ENCODE results near the gene MRPL11.
"Not testable (repeated sequence)": the region's sequence is repeated elsewhere in the genome, so short reads cannot be mapped to it uniquely, and the experiment has no call there.

The MRPL11 gene

GRCh38 chr11:66466225-66467033 is 27.8 kb upstream of the MRPL11 start, which contains the start of gene PELI3:
Gene PELI3 (plus strand): TSS chr11:66466905. CDS start chr11:66468129, 1,224 bp downstream.
- peak; percentile 79 to 80 for DNase-seq

GRCh38 chr11:66465373-66466224 is 27.0 kb upstream of the MRPL11 start:
- DNase-seq: no peak

GRCh38 chr11:66464916-66465315 is 26.3 kb upstream of the MRPL11 start:
- DNase-seq: no peak

- not testable (repeated sequence) for DNase-seq
Measured at GRCh38 chr11:66464116-66464515, 25.5 kb upstream of the MRPL11 start.

GRCh38 chr11:66462911-66463310 is 24.3 kb upstream of the MRPL11 start:
- DNase-seq: no peak

GRCh38 chr11:66462010-66462409 is 23.4 kb upstream of the MRPL11 start:
- no peak for DNase-seq

- no peak for DNase-seq
Measured at GRCh38 chr11:66459138-66459778, 20.6 kb upstream of the MRPL11 start.

GRCh38 chr11:66457826-66458225 is 19.2 kb upstream of the MRPL11 start:
- no peak for DNase-seq

GRCh38 chr11:66454828-66455227 is 16.2 kb upstream of the MRPL11 start:
- no peak for DNase-seq

- no peak for DNase-seq
Measured at GRCh38 chr11:66454247-66454646, 15.6 kb upstream of the MRPL11 start.

- no peak for DNase-seq
Measured at GRCh38 chr11:66451663-66452062, 13.0 kb upstream of the MRPL11 start.

GRCh38 chr11:66450560-66450959 is 11.9 kb upstream of the MRPL11 start:
- DNase-seq: no peak

GRCh38 chr11:66448523-66448922 is 9.9 kb upstream of the MRPL11 start:
- DNase-seq: no peak

GRCh38 chr11:66447012-66447411 is 8.4 kb upstream of the MRPL11 start:
- DNase-seq: no peak

GRCh38 chr11:66443602-66444001 is 5.0 kb upstream of the MRPL11 start:
- DNase-seq: no peak

GRCh38 chr11:66440940-66441282 is 2.3 kb upstream of the MRPL11 start:
- not testable (repeated sequence) for DNase-seq

GRCh38 chr11:66440101-66440939 is 1.7 kb upstream of the MRPL11 start:
- not testable (repeated sequence) for DNase-seq

GRCh38 chr11:66437979-66438503 is 607 bp downstream of the MRPL11 start:
- no peak for DNase-seq

- no peak for DNase-seq
Measured at GRCh38 chr11:66432597-66432996, 6.1 kb downstream of the MRPL11 start.

- DNase-seq: not testable (repeated sequence)
Measured at GRCh38 chr11:66431871-66432329, 6.7 kb downstream of the MRPL11 start.

- DNase-seq: not testable (repeated sequence)
Measured at GRCh38 chr11:66431287-66431686, 7.4 kb downstream of the MRPL11 start.

GRCh38 chr11:66429983-66430602 is 8.6 kb downstream of the MRPL11 start:
- DNase-seq: peak; percentile 68 to 87

Measured in SHP77 (cell line).